WERI-Rb-1 (cell line): ENCODE measurements around the gene HS6ST1.

ENCODE experiments used
- DNase-seq: peaks from one replicate; pipeline ENCODE4 v3.0.0-alpha.2; 2020
- H3K27ac ChIP-seq: fragments of 250-450 bp; sonication (Bioruptor Pico); 2 replicates; pipeline ENCODE4 v1.5.1; 2020; ENCODE audit warnings: mild to moderate bottlenecking, moderate library complexity
- H3K27me3 ChIP-seq: fragments of 250-450 bp; sonication (Bioruptor Pico); 2 replicates; pipeline ENCODE4 v1.5.1; 2021; ENCODE audit warnings: mild to moderate bottlenecking, low read depth, moderate library complexity; ENCODE audit not compliant: insufficient read depth, severe bottlenecking
- H3K36me3 ChIP-seq: fragments of 250-450 bp; sonication (Bioruptor Pico); 2 replicates; pipeline ENCODE4 v1.5.1; 2020; ENCODE audit warnings: mild to moderate bottlenecking, moderate library complexity
- H3K4me3 ChIP-seq: 2 replicates; pipeline ENCODE4 v1.5.1; 2011; ENCODE audit warnings: low read depth, mild to moderate bottlenecking, control low read depth, low read length
- H3K9me3 ChIP-seq: fragments of 250-450 bp; sonication (Bioruptor Pico); 2 replicates; pipeline ENCODE4 v1.5.1; 2021; ENCODE audit warnings: mild to moderate bottlenecking, moderate library complexity; ENCODE audit not compliant: severe bottlenecking
- TF ChIP-seq, protein P1 (sequence below): IDR thresholded peaks from 2 replicates; pipeline ENCODE4 v1.5.1; 2011; ENCODE audit warnings: low read depth, mild to moderate bottlenecking, control low read depth, inconsistent platforms, low read length

HS6ST1 gene

DNA sequence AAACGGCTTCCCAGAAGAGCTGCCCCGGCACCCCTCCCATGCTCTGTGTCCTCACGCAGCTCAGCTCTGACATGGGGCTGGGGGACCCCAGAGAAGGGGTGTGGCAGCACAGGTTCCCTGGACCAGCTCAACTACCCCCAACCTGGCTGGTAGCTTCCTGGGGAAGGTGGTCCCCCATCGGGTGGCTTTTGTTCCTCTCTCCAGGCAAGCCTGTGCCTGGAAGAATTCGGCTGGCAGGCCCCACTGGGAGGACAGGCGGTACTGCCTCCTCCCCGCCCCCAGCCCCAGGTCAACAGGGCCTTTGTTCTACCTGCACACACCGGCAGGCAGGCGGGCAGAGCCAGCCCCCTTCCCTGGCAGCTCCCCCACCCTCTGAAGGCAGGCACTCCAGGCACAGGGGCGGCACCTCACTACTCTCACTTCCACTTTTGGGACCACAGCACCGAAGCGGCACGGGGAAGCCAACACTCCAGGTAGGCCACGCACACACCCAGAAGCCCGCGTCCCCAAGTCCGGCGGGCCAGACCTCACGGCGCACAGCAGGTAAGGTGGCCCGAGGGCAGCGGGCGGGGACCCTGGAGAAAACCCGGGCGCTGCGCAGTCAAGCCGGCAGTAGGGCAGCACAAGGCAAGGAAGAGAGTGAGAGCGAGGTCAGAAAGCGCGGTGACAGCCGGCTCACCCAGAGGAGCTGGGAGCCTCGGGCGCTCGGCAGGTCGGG lies 1.3 kb downstream of the HS6ST1 start:
- TF ChIP-seq, protein P1, sequence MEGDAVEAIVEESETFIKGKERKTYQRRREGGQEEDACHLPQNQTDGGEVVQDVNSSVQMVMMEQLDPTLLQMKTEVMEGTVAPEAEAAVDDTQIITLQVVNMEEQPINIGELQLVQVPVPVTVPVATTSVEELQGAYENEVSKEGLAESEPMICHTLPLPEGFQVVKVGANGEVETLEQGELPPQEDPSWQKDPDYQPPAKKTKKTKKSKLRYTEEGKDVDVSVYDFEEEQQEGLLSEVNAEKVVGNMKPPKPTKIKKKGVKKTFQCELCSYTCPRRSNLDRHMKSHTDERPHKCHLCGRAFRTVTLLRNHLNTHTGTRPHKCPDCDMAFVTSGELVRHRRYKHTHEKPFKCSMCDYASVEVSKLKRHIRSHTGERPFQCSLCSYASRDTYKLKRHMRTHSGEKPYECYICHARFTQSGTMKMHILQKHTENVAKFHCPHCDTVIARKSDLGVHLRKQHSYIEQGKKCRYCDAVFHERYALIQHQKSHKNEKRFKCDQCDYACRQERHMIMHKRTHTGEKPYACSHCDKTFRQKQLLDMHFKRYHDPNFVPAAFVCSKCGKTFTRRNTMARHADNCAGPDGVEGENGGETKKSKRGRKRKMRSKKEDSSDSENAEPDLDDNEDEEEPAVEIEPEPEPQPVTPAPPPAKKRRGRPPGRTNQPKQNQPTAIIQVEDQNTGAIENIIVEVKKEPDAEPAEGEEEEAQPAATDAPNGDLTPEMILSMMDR: no peak
- no peaks in the 10 kb centered on the region for H3K27me3 ChIP-seq
- no peaks in the 10 kb centered on the region for H3K9me3 ChIP-seq
- DNase-seq: no peak
- H3K4me3 ChIP-seq: peak overlapping the region; percentile 50
- H3K36me3 ChIP-seq: peaks cover 24% of the 10 kb centered on the region
- H3K27ac ChIP-seq: peak overlapping the region; percentile 37

DNA sequence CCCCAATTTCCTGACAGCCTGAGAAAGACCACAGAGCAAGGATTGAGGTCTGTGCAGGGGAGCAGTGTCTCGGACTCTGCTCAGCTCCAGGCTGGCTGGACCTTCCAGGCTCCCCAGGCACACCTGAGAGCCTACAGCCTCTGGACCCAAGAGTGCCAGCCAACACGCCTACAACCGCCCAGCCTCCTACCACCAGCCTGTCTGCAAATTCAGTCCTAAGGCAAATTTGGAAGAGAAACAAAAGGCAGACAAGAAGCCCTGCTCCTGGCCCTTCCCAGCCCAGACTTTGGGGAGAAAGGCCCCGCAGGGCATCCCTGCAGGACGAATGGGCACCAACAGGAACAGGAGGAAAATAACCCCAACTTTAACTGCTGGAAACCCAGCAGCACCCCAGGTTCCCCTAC lies 1.9 kb downstream of the HS6ST1 start:
- peaks cover 29% of the 10 kb centered on the region for H3K36me3 ChIP-seq
- H3K27me3 ChIP-seq: no peaks in the 10 kb centered on the region
- DNase-seq: no peak
- H3K27ac ChIP-seq: peak overlapping the region; percentile 33
- no peaks in the 10 kb centered on the region for H3K9me3 ChIP-seq
- peak overlapping the region; percentile 50 for H3K4me3 ChIP-seq
- TF ChIP-seq, protein P1: no peak

DNA sequence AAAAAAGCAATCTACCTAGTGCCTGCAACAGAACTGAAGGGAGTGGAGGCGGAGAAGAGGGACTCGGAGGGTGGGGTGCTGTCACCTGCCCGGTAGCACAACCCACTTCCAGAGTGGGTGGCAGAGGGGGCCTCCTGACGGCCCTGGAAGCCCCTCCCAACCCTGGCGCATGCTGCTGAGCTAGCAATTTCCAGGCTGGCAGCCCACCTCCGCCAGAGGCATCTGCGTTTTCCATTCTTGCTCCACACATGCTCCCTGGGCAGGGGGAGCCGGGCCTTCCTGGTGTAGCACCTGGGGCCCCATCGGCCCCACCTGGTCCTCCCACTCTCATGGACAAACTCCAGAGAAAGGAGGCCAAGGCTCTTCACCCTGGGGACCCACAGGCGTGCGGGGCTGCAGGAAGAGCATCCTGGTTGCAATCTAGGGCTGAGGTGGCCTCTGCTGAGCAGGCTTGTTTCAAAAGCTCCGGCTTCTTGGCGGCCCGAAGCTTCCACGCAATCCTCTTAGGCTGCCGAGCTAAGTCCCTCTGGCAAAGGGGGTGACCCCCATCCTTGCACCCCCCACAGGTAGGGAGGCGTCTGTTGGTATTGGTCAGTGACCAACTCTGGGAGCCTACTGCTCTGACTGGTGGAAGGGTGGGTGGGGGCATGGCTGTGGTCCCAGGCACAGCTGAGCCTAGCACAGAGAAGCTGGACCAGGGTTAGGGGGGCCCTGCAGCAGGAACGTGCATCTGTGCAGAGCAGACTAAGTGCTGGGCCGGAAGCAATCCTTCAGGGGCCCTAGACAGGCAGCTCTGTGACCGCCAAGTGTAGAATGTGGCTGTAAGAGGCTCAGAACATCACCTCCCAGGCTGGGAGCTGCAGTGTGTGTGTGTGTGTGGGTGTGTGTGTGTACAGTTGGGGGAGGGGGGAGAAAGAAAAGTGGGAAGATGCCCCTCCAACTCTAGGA lies 2.6 kb downstream of the HS6ST1 start:
- TF ChIP-seq, protein P1: no peak
- Histone ChIP-seq H3K4me3 (peak overlapping the region; percentile 50), H3K9me3 (no peaks in the 10 kb centered on the region), H3K27me3 (no peaks in the 10 kb centered on the region), H3K27ac (peak overlapping the region; percentile 33), H3K36me3 (peaks cover 33% of the 10 kb centered on the region)
- no peak for DNase-seq

DNA sequence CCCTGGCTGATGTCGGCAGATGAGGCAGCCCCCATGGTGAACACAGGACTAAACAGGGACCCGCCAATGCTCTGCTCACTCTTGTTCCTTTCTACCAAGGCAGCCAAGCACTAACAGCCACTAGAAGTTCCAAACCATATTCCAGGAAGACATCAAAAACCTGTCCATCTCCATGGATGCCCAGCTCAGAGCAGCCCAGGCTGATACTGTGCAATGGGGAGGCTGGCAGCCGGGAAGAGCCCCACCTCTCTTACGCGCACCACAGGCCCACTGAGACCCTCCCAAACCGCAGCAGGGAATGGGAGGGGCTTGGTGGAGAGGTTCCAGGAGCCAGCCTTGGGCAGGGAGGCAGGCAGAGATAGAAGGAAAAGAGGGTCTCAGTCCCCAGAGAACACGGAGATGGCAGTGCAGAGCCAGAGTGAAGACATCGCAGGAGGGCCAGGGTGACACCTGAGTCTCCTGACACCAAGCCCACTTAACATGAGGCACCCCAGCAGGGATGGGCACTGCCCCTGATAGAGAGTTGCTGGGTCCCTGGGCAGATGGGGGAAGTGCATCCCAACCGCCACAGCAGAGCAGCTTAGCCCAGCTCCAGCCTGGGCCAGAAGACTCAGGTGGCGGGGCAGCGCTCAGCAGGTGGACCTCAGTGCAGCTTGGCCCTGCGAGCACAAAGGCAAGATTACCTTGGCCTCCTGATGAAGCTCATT lies 3.4 kb downstream of the HS6ST1 start:
- TF ChIP-seq, protein P1: no peak
- no peak overlapping the region for H3K4me3 ChIP-seq
- peaks cover 33% of the 10 kb centered on the region for H3K36me3 ChIP-seq
- no peaks in the 10 kb centered on the region for H3K27me3 ChIP-seq
- no peak for DNase-seq
- no peaks in the 10 kb centered on the region for H3K9me3 ChIP-seq
- no peak overlapping the region for H3K27ac ChIP-seq

DNA sequence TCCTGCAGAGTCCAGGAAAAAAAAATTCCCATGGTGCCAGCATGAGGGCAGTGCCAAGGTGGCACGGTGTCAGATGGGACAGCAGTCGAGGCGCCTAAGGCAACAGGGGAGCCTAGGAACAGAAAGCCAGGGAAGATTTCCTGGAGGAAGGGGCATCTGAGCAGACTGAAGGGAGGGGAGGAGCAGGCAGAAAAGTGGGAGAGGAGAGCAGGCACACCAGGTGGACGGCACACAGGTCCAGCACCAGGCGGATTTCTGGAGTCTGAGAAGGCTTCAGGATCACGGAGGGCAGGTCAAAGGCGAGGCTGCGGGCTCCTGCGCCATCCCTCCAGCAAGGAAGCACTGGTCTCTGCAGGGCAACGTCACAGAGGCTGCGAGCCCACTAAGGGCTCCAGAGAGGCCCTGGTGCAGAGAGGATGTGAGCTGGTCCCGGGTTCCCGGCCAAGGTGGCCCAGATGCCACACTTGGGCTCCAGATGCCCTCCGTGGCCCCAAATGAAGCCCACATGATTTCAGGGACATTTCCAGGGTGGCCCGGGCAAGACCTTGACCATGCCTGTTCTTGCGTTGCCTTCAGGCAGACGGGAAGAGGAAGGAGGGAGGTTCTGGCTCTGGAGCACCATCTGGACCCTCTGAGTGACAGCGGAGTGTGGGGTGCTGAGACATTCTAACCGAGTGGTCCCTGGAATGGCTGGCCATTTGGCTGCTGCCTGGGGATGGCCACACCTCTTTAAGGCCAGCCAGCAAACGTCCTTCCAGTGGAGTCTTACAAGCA lies 4.1 kb downstream of the HS6ST1 start:
- no peaks in the 10 kb centered on the region for H3K27me3 ChIP-seq
- no peak overlapping the region for H3K27ac ChIP-seq
- H3K9me3 ChIP-seq: no peaks in the 10 kb centered on the region
- H3K36me3 ChIP-seq: peaks cover 33% of the 10 kb centered on the region
- DNase-seq: no peak
- no peak overlapping the region for H3K4me3 ChIP-seq
- TF ChIP-seq, protein P1: no peak
